ENCODE data around the gene SCD5.

The SCD5 gene

DNA sequence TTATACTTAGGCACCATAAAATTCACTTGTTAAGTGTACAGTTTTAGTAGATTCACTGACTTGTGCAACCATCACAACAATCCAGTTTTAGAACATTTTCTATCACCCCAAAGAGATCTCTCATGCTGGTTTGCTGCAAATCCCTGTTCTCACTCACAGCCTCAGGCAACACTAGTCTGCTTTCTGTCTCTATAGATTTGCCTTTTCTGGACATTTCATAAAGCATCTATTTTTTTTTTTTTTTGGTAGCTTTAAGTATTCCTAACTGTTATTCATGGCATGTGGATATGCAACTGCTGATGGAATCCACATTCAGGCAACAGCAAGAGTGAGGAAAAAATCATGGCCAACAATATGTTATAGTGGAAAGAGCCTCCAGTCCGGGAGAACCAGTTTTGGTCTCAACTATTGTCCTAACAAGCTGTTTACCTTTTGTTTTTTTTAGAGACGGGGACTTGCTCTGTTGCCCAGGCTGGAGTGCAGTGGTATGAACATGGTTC lies 209.8 kb downstream of the SCD5 start:
- no peak for DNase-seq (ENCODE audit: low spot score)

DNA sequence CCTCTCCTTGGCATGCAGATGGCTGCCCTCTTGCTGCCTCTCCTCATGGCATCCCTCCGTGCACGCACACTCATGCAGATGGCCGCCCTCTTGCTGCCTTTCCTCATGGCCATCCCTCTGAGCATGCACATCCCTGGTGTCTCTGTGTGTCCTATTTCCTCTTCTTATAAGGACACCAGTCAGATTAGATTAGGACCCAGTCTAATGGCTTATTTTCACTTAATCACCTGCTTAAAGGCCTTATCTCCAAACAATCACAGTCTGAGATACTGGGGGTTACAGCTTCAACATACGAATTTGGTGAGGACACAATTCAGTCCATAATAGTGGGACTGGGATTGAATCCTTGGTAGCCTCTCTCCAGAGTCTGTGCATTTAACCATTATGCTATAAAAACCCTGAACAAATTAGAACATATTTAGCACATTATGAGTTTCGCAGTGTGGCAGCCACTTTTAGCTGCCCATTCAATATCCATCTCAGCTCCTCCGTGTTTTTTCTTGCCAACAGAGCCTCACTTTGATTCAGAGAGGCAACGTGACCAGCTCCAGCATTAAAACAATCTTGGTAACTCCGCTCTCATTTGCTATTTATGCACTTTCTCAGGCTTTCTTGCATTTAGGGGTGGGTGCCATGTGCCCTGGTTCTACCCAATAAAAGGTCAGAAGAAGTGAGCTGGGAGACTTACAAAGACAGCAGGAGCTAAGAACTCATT lies 210.6 kb downstream of the SCD5 start:
- DNase-seq (ENCODE audit: low spot score) = no peak

DNA sequence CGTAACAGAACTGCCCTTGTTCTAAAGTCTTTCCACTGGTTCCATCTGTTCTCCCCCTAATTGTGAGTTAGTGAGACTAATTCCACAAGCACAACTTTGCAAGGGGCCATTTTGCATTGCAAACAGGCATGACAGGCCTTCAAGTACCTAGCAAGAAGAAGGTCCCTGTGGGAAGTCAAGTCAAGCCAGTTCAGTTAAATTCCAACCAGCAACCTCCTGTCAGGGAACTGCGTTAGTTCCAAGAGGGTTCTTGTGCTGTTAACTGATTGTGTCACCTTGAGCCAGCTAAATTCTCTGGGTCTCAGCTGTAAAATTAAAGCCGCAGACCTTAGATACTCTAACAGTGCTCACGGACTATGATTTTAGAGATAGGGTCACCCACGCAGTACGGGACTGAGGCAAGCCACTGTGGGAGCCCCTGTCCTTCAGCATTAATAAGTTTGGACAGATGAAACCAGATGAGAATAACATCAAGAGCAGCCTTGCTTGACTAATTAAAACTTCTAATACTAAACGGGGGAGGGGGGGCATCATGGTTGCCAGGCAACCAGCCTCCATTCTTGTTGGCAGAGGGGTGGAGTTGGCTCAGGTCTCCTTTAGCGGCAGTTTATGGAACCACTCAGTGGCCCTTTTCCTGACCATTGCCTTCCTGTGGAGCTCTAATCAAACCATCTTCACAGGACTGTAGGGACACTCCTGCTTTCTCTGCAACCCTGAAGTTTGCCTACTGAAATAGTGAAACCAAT lies 212.7 kb downstream of the SCD5 start:
- no peak for DNase-seq (ENCODE audit: low spot score)

DNA sequence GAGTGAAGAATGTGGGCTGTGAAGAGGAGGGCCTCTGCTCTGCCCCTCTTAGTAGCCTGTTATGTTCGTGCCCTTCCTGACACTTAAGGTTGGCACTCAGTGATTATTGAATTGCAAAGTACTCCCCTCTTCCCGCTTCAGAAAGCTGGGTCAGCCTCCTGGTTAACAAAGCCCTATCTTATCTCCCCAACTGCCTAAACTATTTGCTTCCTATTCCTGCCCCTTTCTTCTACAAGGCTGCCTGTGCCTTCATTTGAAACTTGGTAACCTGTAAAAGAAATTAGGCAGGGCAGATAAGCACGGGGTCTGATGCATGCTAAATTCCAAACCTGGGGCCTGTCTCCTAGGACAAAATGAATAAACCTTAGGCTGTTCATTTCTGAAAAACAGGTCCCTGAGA lies 213.7 kb downstream of the SCD5 start:
- no peak for DNase-seq (ENCODE audit: low spot score)

DNA sequence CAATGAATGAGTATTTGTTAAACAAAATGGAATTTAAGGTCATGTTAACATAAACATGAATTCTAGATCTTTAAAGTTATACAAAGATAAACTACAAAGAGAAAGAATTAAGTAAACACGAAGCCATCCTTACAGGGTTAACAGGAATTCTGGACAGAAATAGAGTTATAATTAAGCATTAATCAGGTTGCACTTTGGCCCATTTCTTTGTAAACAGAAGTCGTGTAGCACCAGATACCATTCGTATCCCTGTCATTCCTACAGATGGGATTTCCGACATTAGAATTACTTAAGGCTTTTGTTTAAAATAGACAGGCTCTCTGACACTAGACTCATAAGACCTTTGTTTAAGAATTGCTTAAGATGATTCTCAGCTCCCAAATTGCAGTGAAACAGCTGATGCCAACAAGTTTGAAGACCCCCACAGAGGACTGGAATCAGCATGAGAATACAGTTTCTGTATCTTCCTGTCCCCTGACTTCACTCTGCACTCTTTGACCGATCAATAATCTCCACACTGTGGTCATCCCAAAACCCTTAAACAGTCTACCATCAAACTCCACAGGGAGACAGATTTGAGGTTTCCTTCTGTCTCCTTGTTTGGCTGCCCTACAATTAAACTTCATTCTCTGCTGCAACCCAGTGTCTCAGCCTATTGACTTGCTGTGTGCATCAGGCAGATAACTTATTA lies 214.6 kb downstream of the SCD5 start:
- DNase-seq (ENCODE audit: low spot score) = no peak

DNA sequence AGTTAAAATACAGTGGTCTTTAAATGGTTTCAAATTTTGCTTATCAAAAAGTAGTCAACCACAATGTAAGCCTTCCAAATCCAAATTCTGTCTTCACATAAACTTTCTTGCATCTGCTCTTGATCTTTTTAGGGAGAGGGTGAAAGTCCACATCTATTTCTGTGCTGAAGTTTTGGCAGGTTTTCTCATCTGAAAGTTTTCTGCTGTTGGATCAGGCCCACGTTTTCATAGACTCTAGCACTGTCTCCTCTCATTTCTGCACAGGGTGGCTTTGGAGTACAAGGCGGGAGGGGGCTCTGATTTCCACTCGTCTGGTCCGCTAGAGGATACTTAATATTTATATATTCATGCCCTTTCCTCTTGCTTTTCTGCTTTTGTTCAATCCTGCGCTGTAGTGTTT lies 218.7 kb downstream of the SCD5 start:
- no peak for DNase-seq (ENCODE audit: low spot score)
